ENCODE measurements around the gene ALDH2. TPM values are rescaled to one million over a fixed set of nuclear protein-coding genes. Genes with fewer than 3 reads are reported as not detected.
A peak's percentile ranks its signal among the peaks of the same experiment; 100 is the strongest.

ALDH2 gene
- total RNA-seq, 1 donor from 2014 or later: 68.4 TPM

- no peak for DNase-seq (ENCODE audit: extremely low spot score, unreplicated experiment)
- Mint-ChIP-seq H3K27ac (ENCODE audit: unreplicated experiment) (no peak overlapping the region), H3K4me1 (ENCODE audit: unreplicated experiment) (peaks cover 20% of the 10 kb centered on the region), H3K36me3 (ENCODE audit: unreplicated experiment) (no peaks in the 10 kb centered on the region), H3K9me3 (ENCODE audit: unreplicated experiment) (no peaks in the 10 kb centered on the region), H3K27me3 (ENCODE audit: unreplicated experiment) (peaks cover 3% of the 10 kb centered on the region), H3K4me3 (ENCODE audit: unreplicated experiment) (no peak overlapping the region)
- no peak for TF ChIP-seq CTCF (IDR thresholded peaks at IDR 0.05)
Measured at GRCh38 chr12:111764120-111764821, 2.5 kb upstream of the ALDH2 start.

GRCh38 chr12:111767362-111768158, 827 bp downstream of the ALDH2 start:
- TF ChIP-seq CTCF (IDR thresholded peaks at IDR 0.05): no peak
- H3K27me3 Mint-ChIP-seq (ENCODE audit: unreplicated experiment): peaks cover 3% of the 10 kb centered on the region
- no peak for DNase-seq (ENCODE audit: extremely low spot score, unreplicated experiment)
- H3K27ac Mint-ChIP-seq (ENCODE audit: unreplicated experiment): peak overlapping the region; percentile 48
- H3K36me3 Mint-ChIP-seq (ENCODE audit: unreplicated experiment): no peaks in the 10 kb centered on the region
- H3K9me3 Mint-ChIP-seq (ENCODE audit: unreplicated experiment): no peaks in the 10 kb centered on the region
- peak overlapping the region; percentile 94 for H3K4me3 Mint-ChIP-seq (ENCODE audit: unreplicated experiment)
- H3K4me1 Mint-ChIP-seq (ENCODE audit: unreplicated experiment): peaks cover 20% of the 10 kb centered on the region

GRCh38 chr12:111768159-111768895, 1.6 kb downstream of the ALDH2 start:
- Mint-ChIP-seq H3K4me3 (ENCODE audit: unreplicated experiment) (peak overlapping the region; percentile 94), H3K27me3 (ENCODE audit: unreplicated experiment) (peaks cover 3% of the 10 kb centered on the region), H3K9me3 (ENCODE audit: unreplicated experiment) (no peaks in the 10 kb centered on the region), H3K36me3 (ENCODE audit: unreplicated experiment) (no peaks in the 10 kb centered on the region), H3K27ac (ENCODE audit: unreplicated experiment) (no peak overlapping the region), H3K4me1 (ENCODE audit: unreplicated experiment) (peaks cover 20% of the 10 kb centered on the region)
- no peak for DNase-seq (ENCODE audit: extremely low spot score, unreplicated experiment)
- no peak for TF ChIP-seq CTCF (IDR thresholded peaks at IDR 0.05)

GRCh38 chr12:111769599-111769998, 2.9 kb downstream of the ALDH2 start:
- Mint-ChIP-seq H3K27ac (ENCODE audit: unreplicated experiment) (no peak overlapping the region), H3K4me1 (ENCODE audit: unreplicated experiment) (peaks cover 21% of the 10 kb centered on the region), H3K27me3 (ENCODE audit: unreplicated experiment) (no peaks in the 10 kb centered on the region), H3K4me3 (ENCODE audit: unreplicated experiment) (no peak overlapping the region), H3K9me3 (ENCODE audit: unreplicated experiment) (no peaks in the 10 kb centered on the region), H3K36me3 (ENCODE audit: unreplicated experiment) (no peaks in the 10 kb centered on the region)
- no peak for TF ChIP-seq CTCF (IDR thresholded peaks at IDR 0.05)
- DNase-seq (ENCODE audit: extremely low spot score, unreplicated experiment): no peak
